Stimulated activated CD4-positive, alpha-beta T cell treated with anti-CD3 and anti-CD28 coated beads, Interleukin-4, amount 100 ng/mL, for 1 hour (primary cell): Measurements from ENCODE around the gene GPX8.
A peak's percentile ranks its signal among the peaks of the same experiment; 100 is the strongest.

Source experiments
- DNase-seq: peaks from one replicate; pipeline ENCODE4 v3.0.0-alpha.2; 2020

Gene GPX8

DNA sequence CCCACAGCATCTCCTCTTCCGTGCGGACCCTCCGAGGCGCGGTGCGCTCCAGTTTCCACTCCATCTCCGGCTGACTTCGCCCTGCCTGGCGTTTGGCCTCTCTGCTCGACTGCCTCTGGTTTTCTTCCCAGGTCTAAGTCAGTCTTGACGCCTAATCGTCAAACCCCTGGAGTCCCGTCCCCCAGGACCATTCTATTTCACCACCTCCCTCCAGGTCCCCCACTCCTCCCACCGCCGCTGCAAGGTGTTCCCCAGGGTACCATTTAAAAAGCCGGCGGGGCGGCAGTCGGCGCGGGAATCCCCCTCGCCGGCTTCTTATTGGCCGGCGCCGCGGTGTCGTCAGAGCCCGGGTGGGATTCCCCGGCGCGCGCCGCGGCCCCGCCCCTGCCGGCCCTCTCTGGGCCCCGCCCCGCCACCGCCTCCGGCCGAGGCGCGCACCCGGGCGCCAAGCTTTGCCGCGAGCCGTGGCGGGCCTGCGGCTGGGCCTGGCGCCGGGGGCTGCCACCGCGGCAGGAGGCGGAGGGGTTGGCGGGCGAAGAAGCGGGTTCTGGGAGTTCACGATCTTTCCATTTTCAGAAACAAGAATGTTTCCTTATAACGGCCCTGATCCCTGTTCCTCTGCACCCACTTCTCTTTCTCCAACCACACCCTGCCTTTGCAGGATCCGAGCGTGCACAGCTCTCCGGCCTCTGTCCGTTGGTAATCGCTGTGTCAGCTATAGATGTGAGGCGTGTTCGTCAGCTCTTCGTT lies 13.1 kb downstream of the GPX8 start, which contains the start of gene CDC20B:
TSS of gene CDC20B (minus strand) at position 241 of the 750 bp plus-strand sequence. CDS start at position 64, 177 bp downstream.
- DNase-seq: peak; percentile 80

DNA sequence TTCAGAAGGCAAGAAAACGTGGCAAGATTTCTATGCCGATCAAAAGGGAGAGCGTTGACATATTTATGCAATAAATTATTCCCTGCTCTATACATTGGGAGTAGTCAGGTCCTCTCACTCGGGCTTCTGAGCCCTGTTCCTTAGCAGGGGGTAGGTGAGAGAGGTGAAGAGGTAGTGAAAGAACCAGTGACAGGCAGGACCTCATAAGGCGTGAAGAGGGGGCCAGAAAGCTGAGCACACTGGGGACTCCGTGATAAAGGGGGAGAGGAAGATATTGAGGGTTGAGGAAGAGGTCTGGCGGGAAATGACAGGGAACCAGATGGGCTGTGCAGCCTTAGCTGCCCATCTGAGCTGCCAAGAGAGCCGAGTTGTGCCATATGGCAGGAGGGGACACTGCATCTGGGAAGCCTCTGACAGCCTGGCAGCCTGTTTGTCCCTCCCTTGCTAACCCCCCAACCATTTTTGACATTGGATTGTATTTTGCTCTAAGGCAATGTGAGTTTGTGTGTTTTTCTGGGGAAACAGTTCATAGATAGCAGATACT lies 13.8 kb downstream of the GPX8 start:
- DNase-seq: no peak

GRCh38 chr5:55175781-55176175 lies 15.8 kb downstream of the GPX8 start:
- no peak for DNase-seq

GRCh38 chr5:55176176-55176818 lies 16.3 kb downstream of the GPX8 start:
- peak; percentile 17 for DNase-seq

DNA sequence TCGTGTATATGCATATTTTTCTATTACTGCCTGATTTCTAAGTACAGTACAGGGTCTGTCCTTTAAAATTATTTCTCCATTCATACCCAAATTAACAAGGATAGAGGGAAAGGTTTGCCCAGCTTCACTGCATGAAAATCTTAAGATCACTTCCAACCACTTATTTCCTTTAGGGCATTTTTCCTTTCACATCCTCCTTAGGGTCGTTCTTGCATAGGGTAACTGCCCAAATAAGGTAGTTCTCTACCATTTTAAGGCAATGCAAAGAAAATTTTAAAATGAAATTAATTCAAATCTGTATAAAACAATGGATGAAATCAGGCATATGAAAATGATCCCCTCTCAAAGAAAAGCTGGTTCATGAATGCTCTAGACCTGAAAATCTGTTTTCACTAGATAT lies 17.1 kb downstream of the GPX8 start:
- no peak for DNase-seq

DNA sequence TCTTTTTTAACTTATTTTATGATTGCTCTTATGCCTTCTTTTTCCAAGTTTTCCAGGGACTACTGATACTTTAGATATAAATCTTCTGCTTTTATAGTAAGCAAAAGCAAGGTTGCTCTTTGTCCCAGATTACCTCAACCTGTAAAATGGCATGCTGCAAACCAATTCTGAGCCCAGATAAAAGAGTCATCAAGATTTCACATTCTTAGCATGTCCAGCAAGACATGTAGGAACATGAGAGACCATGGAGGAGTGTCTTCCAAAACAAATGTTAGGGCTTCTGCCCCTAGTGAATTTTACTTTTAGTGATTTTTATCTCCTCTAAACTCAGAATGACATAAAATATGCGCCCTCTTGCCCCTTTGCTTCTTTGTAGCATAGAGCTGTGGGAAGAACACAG lies 20.0 kb downstream of the GPX8 start:
- no peak for DNase-seq

DNA sequence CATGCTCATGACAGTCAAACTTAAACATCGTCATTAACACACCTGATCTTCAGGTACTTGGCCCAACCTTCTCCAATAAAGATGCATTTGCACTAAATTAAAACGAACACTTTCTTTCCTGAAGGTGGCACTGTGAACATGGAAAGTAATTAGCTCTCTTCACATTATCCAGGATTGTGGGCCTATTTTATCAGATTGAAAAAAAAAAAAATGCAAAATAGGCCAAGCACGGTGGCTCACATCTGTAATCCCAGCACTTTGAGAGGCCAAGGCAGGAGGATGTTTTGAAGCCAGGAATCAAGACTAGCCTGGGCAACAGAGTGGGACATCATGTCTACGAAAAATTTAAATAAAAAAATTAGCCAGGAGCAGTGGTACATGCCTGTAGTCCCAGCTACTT lies 27.4 kb downstream of the GPX8 start:
- DNase-seq: no peak

DNA sequence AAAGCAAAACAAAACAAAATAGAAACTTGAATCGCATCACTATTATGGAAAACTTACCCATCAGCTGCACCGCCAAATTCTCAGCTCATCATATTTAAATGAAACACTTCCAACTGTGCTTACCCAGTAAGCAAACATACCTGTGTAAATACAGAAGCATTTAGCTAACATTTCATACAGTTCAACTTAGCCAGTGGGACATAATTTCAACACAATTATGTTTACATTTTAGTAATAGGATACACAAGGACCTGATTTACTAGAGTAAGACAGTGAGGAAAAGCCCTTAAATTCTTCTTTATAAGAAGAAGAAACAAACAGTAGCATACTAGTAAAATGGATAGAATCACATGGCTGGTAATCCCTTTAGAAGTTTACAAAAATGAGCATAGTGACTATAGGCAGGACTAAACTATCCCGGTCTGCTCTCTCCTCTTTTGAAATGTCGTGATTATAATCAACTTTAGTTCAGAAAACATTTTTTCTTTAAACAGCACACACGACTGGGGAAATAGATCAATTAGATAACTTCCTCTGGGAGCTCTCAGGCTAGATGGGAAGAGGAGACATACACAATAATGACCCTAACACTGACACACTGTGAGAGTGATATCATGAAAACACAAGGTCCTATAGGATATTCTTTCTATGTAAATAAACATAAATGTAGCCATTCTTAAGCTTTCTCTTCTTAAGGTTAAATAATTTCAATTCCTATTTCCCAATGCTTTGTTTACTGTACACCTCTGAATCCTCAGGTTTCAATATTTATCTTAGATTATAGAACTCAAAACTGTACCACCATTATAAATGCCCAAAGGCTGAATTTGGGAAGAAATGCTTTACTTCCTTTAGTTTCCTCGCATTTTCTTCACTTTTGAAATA lies 28.9 kb downstream of the GPX8 start:
- no peak for DNase-seq

DNA sequence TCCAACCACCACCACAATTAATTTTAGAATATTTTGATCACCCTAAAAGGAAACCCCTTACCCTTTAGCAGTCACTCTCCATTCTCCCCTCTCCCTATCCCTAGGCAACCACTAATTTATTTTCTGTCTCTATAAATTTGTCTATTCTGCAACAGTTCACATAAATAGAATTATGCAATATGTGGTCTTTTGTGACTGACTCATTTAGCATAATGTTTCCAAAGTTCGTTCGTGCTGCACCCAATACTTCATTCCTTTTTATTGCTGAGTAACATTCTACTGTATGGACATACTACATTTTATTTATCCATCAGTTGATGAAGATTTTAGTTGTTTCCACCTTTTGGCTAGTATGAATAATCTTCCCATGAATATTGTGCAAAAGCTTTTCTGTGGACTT lies 31.2 kb downstream of the GPX8 start:
- DNase-seq: no peak

DNA sequence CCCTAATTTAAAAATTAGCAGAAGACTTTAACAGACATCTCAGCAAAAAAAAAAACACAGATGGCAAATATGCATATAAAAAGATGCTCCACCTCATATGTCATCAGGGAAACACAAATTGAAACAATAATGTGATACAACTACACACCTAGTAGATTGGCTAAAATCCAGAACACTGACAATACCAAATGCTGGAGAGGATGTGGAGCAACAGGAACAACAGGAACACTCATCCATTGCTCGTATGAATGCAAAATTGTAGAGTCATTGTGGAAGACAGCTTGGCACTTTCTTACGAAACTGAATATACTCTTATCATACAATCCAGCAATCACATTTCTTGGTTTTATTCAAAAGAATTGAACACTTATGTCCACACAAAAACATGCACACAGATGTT lies 45.0 kb downstream of the GPX8 start:
- no peak for DNase-seq

GRCh38 chr5:55211184-55211874 lies 51.4 kb downstream of the GPX8 start:
- no peak for DNase-seq
